HG02938 (cell line): ENCODE measurements around the gene ANKRD26.

Experiments used
- ATAC-seq: cut with Tn5 transposase; IDR thresholded peaks from one replicate; pipeline ENCODE4 v1.9.1; 2021; ENCODE audit warnings: mild to moderate bottlenecking, moderate library complexity; ENCODE audit not compliant: unreplicated experiment

Gene ANKRD26

GRCh38 chr10:27022048-27022447 is 78.2 kb downstream of the ANKRD26 start:
- no peak for ATAC-seq

DNA sequence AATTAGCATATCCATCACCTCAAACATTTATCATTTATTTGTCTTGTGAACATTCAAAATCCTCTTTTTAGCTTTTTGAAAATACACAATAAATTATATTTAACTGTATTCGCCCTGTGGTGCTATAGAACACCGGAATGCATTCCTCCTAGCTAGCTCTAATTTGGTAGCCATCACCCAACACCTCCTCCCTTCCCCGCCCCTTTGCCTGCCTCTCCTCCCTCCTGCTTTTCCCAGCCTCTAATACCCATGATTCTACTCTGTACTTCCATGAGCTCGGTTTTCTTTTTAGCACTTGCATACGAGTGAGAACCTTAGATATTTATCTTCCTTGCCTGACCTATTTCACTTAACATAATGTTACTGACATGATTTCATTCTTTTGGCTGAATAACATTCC is 80.1 kb downstream of the ANKRD26 start:
- ATAC-seq, result no peak

- no peak for ATAC-seq
Measured at GRCh38 chr10:27019827-27020226, 80.5 kb downstream of the ANKRD26 start.

DNA sequence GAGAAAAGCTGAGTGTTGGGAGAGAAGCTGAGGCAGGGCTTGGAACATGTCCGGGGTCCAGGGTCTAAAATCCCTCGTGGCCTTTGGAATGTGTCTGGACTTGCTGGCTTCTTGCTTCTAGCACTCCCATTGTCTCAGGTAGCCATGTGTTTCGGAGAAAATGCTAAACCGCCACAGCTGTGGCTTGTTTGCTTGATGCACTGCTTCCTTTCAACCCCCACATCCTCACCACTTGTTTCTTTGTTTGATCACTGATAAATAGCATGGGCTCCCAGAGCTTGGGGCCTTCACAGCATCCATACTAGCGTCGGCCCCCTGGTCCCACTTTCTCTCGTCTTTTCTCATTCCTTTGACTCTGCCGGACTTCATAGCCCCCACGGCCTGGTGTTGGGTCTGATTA is 102.7 kb downstream of the ANKRD26 start:
- ATAC-seq, result no peak

DNA sequence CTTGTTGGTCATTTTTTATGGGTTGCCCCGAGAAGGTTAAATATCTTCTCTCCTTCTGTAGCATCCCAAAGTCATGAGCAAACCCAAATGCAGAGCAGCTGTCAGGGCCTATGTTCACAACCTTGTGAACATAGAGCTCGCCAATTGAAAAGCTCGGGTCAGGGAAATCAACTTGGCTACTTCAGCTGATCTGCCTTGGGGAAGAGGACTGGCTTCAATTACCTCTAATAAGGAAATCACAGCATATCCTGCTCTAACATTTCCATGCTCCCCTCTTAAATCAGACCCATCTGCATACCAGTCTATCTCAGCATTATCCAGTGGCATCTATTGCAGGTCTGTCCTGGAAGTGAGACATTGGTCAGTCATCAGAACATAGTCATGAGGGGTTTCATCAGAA is 105.6 kb downstream of the ANKRD26 start:
- no peak for ATAC-seq

GRCh38 chr10:26987851-26988250 is 112.4 kb downstream of the ANKRD26 start:
- no peak for ATAC-seq

- no peak for ATAC-seq
Measured at GRCh38 chr10:26983156-26983555, 117.1 kb downstream of the ANKRD26 start.

- ATAC-seq, result no peak
Measured at GRCh38 chr10:26982058-26982457, 118.2 kb downstream of the ANKRD26 start.

GRCh38 chr10:26981232-26981824 is 119.0 kb downstream of the ANKRD26 start:
- no peak for ATAC-seq

- no peak for ATAC-seq
Measured at GRCh38 chr10:26978519-26978918, 121.8 kb downstream of the ANKRD26 start.

- no peak for ATAC-seq
Measured at GRCh38 chr10:26977635-26978034, 122.7 kb downstream of the ANKRD26 start.

GRCh38 chr10:26970667-26971066 is 129.6 kb downstream of the ANKRD26 start:
- ATAC-seq, result no peak

DNA sequence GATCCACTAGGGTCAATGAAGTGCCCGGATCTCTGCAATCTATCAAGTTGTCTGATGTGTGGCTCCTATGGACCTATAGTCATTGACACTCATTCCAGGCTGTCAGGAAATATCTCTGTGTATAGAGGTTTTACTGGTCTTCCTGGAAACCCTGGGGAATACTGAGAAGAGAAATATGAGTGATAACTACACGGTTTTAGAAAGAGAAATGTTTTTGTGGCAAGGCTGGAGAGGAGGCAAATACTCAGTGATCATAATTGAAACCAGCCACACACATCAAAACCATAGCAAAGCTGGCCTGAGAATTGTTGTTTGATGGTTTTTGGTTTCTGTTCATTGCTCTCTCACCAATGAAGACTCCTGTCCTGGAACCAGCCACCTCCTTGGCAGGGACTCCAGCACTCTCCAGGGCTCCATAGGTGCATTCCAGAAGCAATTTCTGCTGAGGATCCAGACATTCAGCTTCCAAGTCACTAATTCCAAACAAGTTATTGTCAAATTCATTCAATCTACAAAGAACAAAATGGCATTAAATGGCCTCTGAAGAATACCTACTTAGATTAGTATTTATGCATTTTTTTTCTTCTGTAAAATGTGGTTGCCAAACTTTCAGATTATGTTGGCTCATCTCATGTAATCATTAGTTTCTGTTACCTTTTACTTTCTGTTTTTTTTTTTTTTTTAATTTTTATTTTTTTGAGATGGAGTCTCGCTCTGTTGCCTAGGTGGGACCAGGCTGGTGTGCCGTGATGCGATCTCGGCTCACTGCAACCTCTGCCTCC is 131.0 kb downstream of the ANKRD26 start:
- peak; percentile 94 for ATAC-seq

- ATAC-seq, result no peak
Measured at GRCh38 chr10:26962835-26963234, 137.5 kb downstream of the ANKRD26 start.

DNA sequence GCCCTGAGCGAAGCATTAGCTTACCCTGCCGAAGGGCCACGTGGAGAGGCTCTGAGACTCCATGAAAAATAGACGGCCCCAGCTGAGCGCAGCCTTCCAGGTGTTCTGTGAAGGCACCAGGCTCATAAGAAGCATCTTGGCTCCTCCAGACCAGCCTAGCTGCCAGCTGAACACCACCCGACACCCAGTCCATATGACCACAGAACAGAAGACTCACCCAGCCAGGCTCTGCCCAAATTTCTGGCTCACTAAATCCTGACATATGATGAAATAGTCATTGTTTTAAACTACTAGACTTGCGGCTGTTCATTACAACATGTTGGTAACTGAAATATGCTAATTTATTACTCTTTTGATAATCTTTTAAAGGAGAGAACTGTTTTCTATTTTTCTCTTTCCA is 140.0 kb downstream of the ANKRD26 start:
- no peak for ATAC-seq

GRCh38 chr10:26959841-26960240 is 140.5 kb downstream of the ANKRD26 start:
- ATAC-seq, result no peak
